Measurements from ENCODE around the gene ZSCAN10. TPM values are rescaled to one million over a fixed set of nuclear protein-coding genes. Genes with fewer than 3 reads are reported as not detected.
A peak's percentile ranks its signal among the peaks of the same experiment; 100 is the strongest.

ZSCAN10 gene
- total and polyA plus RNA-seq, 9 of the 15 experiments (the other 6 are each of a cell fraction or from before 2014, with no cell fraction given): 0.22 TPM; not detected in 8

DNA sequence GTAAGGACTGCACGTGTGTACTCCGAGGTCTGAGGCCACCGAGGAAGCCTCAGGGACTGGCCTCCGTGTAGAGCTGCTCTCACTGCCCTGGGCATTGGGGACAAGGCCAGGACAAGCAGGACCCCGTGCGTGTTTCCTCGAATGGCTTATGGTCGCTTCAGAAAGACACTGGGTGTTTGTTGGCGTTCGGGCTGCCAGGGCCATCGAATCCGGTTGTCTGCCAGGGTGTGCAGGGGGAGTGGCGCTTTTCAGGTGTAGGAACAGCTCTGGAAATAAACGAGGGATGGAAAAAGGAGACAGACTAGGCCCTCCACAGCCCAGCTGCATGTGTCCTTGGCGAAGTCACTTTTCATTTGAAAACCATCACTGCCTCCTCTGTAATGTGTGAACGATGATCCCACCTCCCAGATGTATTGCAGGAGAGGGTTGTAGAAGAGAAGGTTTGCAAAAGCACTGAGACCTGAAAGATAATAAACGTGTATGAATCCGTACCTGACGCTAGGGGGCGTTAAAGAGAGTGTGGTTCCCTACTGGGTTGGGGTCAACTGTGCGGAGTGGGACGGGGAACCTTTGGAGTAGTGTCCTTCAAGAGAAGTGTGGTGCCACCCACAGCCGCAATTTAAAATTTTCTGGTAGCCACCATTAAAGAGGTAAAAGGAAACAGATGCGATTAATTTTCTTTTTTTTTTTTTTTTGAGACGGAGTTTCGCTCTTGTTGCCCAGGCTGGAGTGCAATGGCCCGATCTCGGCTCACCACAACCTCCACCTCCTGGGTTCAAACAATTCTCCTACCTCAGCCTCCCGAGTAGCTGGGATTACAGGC is 2.1 kb upstream of the ZSCAN10 start (continued):
- TF ChIP-seq MAZ (CRISPR knock-in tag; conservative IDR thresholded peaks at IDR 0.05 in 1 of 2, IDR thresholded peaks at IDR 0.05 in 1 of 2): 0 out of 4 replicates have a peak, but pooled peaks of 1 of the 2 experiments have one; percentile 47
- 0 out of 2 replicates have a peak, but pooled peaks have one; percentile 32 for TF ChIP-seq RBFOX2 (IDR thresholded peaks at IDR 0.05; ENCODE audit: low read depth, low read length)
- peak; percentile 36 for TF ChIP-seq BRD9 (IDR thresholded peaks at IDR 0.05; ENCODE audit: low read depth, partially characterized antibody)
- no peak for TF ChIP-seq MCM5 (IDR thresholded peaks at IDR 0.05; ENCODE audit: low read depth)
- TF ChIP-seq CREM (IDR thresholded peaks at IDR 0.05; ENCODE audit: low read depth): peak; percentile 77
- TF ChIP-seq, protein P1, sequence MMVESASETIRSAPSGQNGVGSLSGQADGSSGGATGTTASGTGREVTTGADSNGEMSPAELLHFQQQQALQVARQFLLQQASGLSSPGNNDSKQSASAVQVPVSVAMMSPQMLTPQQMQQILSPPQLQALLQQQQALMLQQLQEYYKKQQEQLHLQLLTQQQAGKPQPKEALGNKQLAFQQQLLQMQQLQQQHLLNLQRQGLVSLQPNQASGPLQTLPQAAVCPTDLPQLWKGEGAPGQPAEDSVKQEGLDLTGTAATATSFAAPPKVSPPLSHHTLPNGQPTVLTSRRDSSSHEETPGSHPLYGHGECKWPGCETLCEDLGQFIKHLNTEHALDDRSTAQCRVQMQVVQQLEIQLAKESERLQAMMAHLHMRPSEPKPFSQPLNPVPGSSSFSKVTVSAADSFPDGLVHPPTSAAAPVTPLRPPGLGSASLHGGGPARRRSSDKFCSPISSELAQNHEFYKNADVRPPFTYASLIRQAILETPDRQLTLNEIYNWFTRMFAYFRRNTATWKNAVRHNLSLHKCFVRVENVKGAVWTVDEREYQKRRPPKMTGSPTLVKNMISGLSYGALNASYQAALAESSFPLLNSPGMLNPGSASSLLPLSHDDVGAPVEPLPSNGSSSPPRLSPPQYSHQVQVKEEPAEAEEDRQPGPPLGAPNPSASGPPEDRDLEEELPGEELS (CRISPR knock-in tag; IDR thresholded peaks at IDR 0.05; ENCODE audit: borderline replicate concordance): no peak
- no peak for TF ChIP-seq POLR2AphosphoS5 (IDR thresholded peaks at IDR 0.05; ENCODE audit: control insufficient read depth, insufficient read depth, low read depth, low read length)
- no peak for TF ChIP-seq TAF15 (IDR thresholded peaks at IDR 0.05; ENCODE audit: low read depth, low read length)
- TF ChIP-seq NFRKB (IDR thresholded peaks at IDR 0.05; ENCODE audit: low read depth): 0 out of 2 replicates have a peak, but pooled peaks have one; percentile 16
- no peak for TF ChIP-seq TBL1XR1 (IDR thresholded peaks at IDR 0.05; ENCODE audit: low read length in 2 of 2)
- TF ChIP-seq, protein P2, sequence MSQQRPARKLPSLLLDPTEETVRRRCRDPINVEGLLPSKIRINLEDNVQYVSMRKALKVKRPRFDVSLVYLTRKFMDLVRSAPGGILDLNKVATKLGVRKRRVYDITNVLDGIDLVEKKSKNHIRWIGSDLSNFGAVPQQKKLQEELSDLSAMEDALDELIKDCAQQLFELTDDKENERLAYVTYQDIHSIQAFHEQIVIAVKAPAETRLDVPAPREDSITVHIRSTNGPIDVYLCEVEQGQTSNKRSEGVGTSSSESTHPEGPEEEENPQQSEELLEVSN (IDR thresholded peaks at IDR 0.05; ENCODE audit: borderline replicate concordance in 1 of 2, extremely low read depth in 1 of 2, insufficient read depth in 1 of 2, insufficient read length in 1 of 2, low read depth in 1 of 2, low read length in 1 of 2, poor library complexity in 1 of 2, severe bottlenecking in 1 of 2): peak in 1 of 2 experiments; percentile 33
- TF ChIP-seq, protein P3, sequence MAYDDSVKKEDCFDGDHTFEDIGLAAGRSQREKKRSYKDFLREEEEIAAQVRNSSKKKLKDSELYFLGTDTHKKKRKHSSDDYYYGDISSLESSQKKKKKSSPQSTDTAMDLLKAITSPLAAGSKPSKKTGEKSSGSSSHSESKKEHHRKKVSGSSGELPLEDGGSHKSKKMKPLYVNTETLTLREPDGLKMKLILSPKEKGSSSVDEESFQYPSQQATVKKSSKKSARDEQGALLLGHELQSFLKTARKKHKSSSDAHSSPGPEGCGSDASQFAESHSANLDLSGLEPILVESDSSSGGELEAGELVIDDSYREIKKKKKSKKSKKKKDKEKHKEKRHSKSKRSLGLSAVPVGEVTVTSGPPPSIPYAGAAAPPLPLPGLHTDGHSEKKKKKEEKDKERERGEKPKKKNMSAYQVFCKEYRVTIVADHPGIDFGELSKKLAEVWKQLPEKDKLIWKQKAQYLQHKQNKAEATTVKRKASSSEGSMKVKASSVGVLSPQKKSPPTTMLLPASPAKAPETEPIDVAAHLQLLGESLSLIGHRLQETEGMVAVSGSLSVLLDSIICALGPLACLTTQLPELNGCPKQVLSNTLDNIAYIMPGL (CRISPR knock-in tag; IDR thresholded peaks at IDR 0.05): peak; percentile 43; the same call in 1 of the 2 replicates
- no peak for TF ChIP-seq ZNF584 (CRISPR knock-in tag; IDR thresholded peaks at IDR 0.05; ENCODE audit: low read depth)
- TF ChIP-seq EP300 (IDR thresholded peaks at IDR 0.05; ENCODE audit: low read length): no peak
- no peak for TF ChIP-seq ZNF274 (IDR thresholded peaks at IDR 0.05; ENCODE audit: borderline replicate concordance, low read depth, low read length)
- TF ChIP-seq MEIS2 (IDR thresholded peaks at IDR 0.05; ENCODE audit: partially characterized antibody): no peak
- TF ChIP-seq, protein P4, sequence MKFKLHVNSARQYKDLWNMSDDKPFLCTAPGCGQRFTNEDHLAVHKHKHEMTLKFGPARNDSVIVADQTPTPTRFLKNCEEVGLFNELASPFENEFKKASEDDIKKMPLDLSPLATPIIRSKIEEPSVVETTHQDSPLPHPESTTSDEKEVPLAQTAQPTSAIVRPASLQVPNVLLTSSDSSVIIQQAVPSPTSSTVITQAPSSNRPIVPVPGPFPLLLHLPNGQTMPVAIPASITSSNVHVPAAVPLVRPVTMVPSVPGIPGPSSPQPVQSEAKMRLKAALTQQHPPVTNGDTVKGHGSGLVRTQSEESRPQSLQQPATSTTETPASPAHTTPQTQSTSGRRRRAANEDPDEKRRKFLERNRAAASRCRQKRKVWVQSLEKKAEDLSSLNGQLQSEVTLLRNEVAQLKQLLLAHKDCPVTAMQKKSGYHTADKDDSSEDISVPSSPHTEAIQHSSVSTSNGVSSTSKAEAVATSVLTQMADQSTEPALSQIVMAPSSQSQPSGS (CRISPR knock-in tag; IDR thresholded peaks at IDR 0.05): no peak
- TF ChIP-seq CHD4 (IDR thresholded peaks at IDR 0.05; ENCODE audit: insufficient read depth, insufficient replicate concordance, low read depth, low read length, poor library complexity, severe bottlenecking): no peak
- no peak for TF ChIP-seq ZNF583 (CRISPR knock-in tag; IDR thresholded peaks at IDR 0.05)
